T-cell (primary cell): ENCODE data around the gene MSLN. TPM values are rescaled to one million over a fixed set of nuclear protein-coding genes. Genes with fewer than 3 reads are reported as not detected.

Source experiments
- ATAC-seq, 4 experiments: fragments of 200-7000 bp in 3 of 4; fragments of 150-1000 bp in 1 of 4; cut with Tn5 transposase; replicated peaks in 1 of 4; 1 replicate in 3 of 4; 2 replicates in 1 of 4; pipeline ENCODE4 v1.10.0; 2021; ENCODE audit warnings: moderate library complexity in 3 of 4, mild to moderate bottlenecking in 2 of 4, moderate number of reproducible peaks in 1 of 4
- CTCF ChIA-PET, 2 donors: fragments of 300-600 bp; sonication (Branson Sonifier 250); formaldehyde crosslinking; loops; one replicate each; lab custom pipeline; 2022; ENCODE audit warnings: antibody characterized with exemption in 2 of 2; lab: Charles Lee
- POLR2A ChIA-PET, 2 donors: fragments of 300-600 bp; sonication (Branson Sonifier 250); formaldehyde crosslinking; loops; one replicate each; lab custom pipeline; 2022; ENCODE audit warnings: antibody characterized with exemption in 2 of 2; lab: Charles Lee
- DNase-seq, 35 experiments: peaks; one replicate each; pipeline versions ENCODE4 v3.0.0 to v3.0.0-alpha.2; 2013 to 2023
- H3K27ac ChIP-seq: one replicate; pipeline ENCODE4 v1.5.1; 2013; ENCODE audit warnings: low read length
- H3K27me3 ChIP-seq, 2 experiments: replicated peaks in 1 of 2; 1 replicate in 1 of 2; 2 replicates in 1 of 2; pipeline versions ENCODE4 v1.6.1 to v1.7.0; 2013; ENCODE audit warnings: low read length in 1 of 2, mixed read lengths in 1 of 2; ENCODE audit not compliant: control insufficient read depth in 2 of 2, insufficient read depth in 2 of 2; ENCODE audit errors: extremely low read depth in 1 of 2
- H3K36me3 ChIP-seq, 2 donors: 1 replicate in 1 of 2; 2 replicates in 1 of 2; pipeline versions ENCODE4 v1.6.1 to v1.7.0; 2013; ENCODE audit warnings: low read length in 1 of 2; ENCODE audit not compliant: control insufficient read depth in 2 of 2, insufficient read depth in 1 of 2; ENCODE audit errors: extremely low read depth in 1 of 2
- H3K4me1 ChIP-seq, 2 experiments: 1 replicate in 1 of 2; 2 replicates in 1 of 2; pipeline versions ENCODE4 v1.6.1 to v1.7.0; 2013; ENCODE audit warnings: low read length in 2 of 2, mixed read lengths in 1 of 2; ENCODE audit not compliant: insufficient read depth in 2 of 2, control insufficient read depth in 1 of 2; ENCODE audit errors: extremely low read depth in 1 of 2
- H3K4me3 ChIP-seq, 2 donors: 1 replicate in 1 of 2; 2 replicates in 1 of 2; pipeline versions ENCODE4 v1.5.1 to v1.7.0; 2013; ENCODE audit warnings: mild to moderate bottlenecking in 2 of 2, low read length in 1 of 2, moderate library complexity in 1 of 2; ENCODE audit not compliant: control insufficient read depth in 1 of 2; ENCODE audit errors: extremely low read depth in 1 of 2
- H3K9me3 ChIP-seq: 2 replicates; pipeline ENCODE4 v1.7.0; 2013
- H3K27ac Mint-ChIP-seq, 2 donors: one replicate each; pipeline ENCODE4 v1.8.0; 2020 to 2021; ENCODE audit warnings: mild to moderate bottlenecking in 2 of 2, mixed read lengths in 2 of 2
- H3K27me3 Mint-ChIP-seq, 2 donors: one replicate each; pipeline ENCODE4 v1.8.0; 2021 to 2022; ENCODE audit warnings: mixed read lengths in 2 of 2
- H3K36me3 Mint-ChIP-seq: one replicate; pipeline ENCODE4 v1.8.0; 2021; ENCODE audit warnings: mixed read lengths
- H3K4me1 Mint-ChIP-seq, 3 donors: one replicate each; pipeline ENCODE4 v1.8.0; 2020 to 2022; ENCODE audit warnings: mixed read lengths in 3 of 3, mild to moderate bottlenecking in 1 of 3
- H3K4me3 Mint-ChIP-seq, 3 donors: one replicate each; pipeline ENCODE4 v1.8.0; 2020 to 2022; ENCODE audit warnings: mild to moderate bottlenecking in 3 of 3, mixed read lengths in 3 of 3, moderate library complexity in 3 of 3
- H3K9me3 Mint-ChIP-seq, 3 donors: one replicate each; pipeline ENCODE4 v1.8.0; 2020 to 2022; ENCODE audit warnings: mixed read lengths in 3 of 3
- WGBS: methylation state at CpG from one replicate; pipeline ENCODE4 v1.1.5; 2013; ENCODE audit warnings: missing lambda C conversion rate; ENCODE audit not compliant: insufficient coverage; 5-methylcytosine and 5-hydroxymethylcytosine counted together
- total RNA-seq, 35 experiments: library from RNA in 6 of 35; stranded (reverse) in 6 of 35; fragments of 120-200 nt in 1 of 35; gene quantifications; one replicate each; pipeline versions ENCODE4 v1.2.1 to v1.2.4 and lab custom pipeline; 2013 to 2026

The MSLN gene
- total RNA-seq, 5 donors from 2014 or later (not counting 1 experiment from before 2014, with no cell fraction given): 0.55 to 0.60 TPM; not detected in 3

- POLR2A ChIA-PET: no interaction called here
These were observed 35.2 kb downstream of the MSLN start for GRCh38 chr16:795580-796229.

GRCh38 chr16:796296-797119, 36.0 kb downstream of the MSLN start:
- Histone ChIP-seq H3K4me1 (peaks cover 0 to 3% of the 10 kb centered on the region in 2 experiments), H3K4me3 (no peak overlapping the region), H3K27me3 (peaks cover 0 to 40% of the 10 kb centered on the region in 2 experiments), H3K36me3 (peaks cover 0 to under 1% of the 10 kb centered on the region in 2 donors), H3K9me3 (no peaks in the 10 kb centered on the region), H3K27ac (no peak overlapping the region)
- ChIA-PET CTCF (no interaction called here), POLR2A (no interaction called here)
- peaks cover 2% of the 10 kb centered on the region for H3K36me3 Mint-ChIP-seq
- H3K4me1 Mint-ChIP-seq: peaks cover 0 to under 1% (median 0%) of the 10 kb centered on the region in 3 donors
- ATAC-seq (no peak), DNase-seq (no peak)
- no peak overlapping the region for H3K4me3 Mint-ChIP-seq
- H3K27ac Mint-ChIP-seq: no peak overlapping the region
- WGBS: 94% methylated on average over 25 of the region's 38 CpGs
- no peaks in the 10 kb centered on the region for H3K9me3 Mint-ChIP-seq
- H3K27me3 Mint-ChIP-seq: peaks cover 0 to 7% of the 10 kb centered on the region in 2 donors

More at GRCh38 chr16:795580-796229, 35.2 kb downstream of the MSLN start:
- Mint-ChIP-seq H3K4me1 (peaks cover 0 to 2% (median 0%) of the 10 kb centered on the region in 3 donors), H3K4me3 (no peak overlapping the region), H3K9me3 (no peaks in the 10 kb centered on the region), H3K27ac (no peak overlapping the region), H3K27me3 (peaks cover 0 to 7% of the 10 kb centered on the region in 2 donors), H3K36me3 (peaks cover 6% of the 10 kb centered on the region)
- Histone ChIP-seq H3K9me3 (no peaks in the 10 kb centered on the region), H3K27ac (no peak overlapping the region), H3K4me1 (peaks cover 0 to 3% of the 10 kb centered on the region in 2 experiments), H3K36me3 (peaks cover 0 to 9% of the 10 kb centered on the region in 2 donors), H3K27me3 (peaks cover 0 to 32% of the 10 kb centered on the region in 2 experiments), H3K4me3 (no peak overlapping the region)
- WGBS: 86% methylated on average over 31 of the region's 33 CpGs
- ATAC-seq (no peak), DNase-seq (no peak)
- CTCF ChIA-PET: no interaction called here

- Mint-ChIP-seq H3K4me3 (no peak overlapping the region), H3K27ac (no peak overlapping the region), H3K9me3 (no peaks in the 10 kb centered on the region), H3K36me3 (no peaks in the 10 kb centered on the region), H3K4me1 (no peaks in the 10 kb centered on the region), H3K27me3 (peaks cover 0 to 11% of the 10 kb centered on the region in 2 donors)
- ATAC-seq: peak in 1 of 4 experiments; percentile 32
- WGBS: 75% methylated on average over 1 of the region's 2 CpGs
- peaks cover 0 to 3% of the 10 kb centered on the region in 2 experiments for H3K4me1 ChIP-seq
- CTCF ChIA-PET: no interaction called here
- no peak for DNase-seq
- POLR2A ChIA-PET: no interaction called here
- peaks cover 0 to 46% of the 10 kb centered on the region in 2 experiments for H3K27me3 ChIP-seq
- no peak overlapping the region for H3K4me3 ChIP-seq
- no peak overlapping the region for H3K27ac ChIP-seq
- H3K36me3 ChIP-seq: no peaks in the 10 kb centered on the region
- H3K9me3 ChIP-seq: no peaks in the 10 kb centered on the region
These were observed 36.5 kb downstream of the MSLN start for GRCh38 chr16:797120-797420.

GRCh38 chr16:797686-798085, 37.2 kb downstream of the MSLN start:
- Mint-ChIP-seq H3K36me3 (no peaks in the 10 kb centered on the region), H3K27ac (no peak overlapping the region), H3K4me1 (no peaks in the 10 kb centered on the region), H3K27me3 (peaks cover 0 to 16% of the 10 kb centered on the region in 2 donors), H3K4me3 (no peak overlapping the region), H3K9me3 (no peaks in the 10 kb centered on the region)
- POLR2A ChIA-PET: no interaction called here
- no peak overlapping the region for H3K27ac ChIP-seq
- H3K4me1 ChIP-seq: peaks cover 0 to 3% of the 10 kb centered on the region in 2 experiments
- CTCF ChIA-PET: no interaction called here
- ATAC-seq: no peak
- H3K9me3 ChIP-seq: no peaks in the 10 kb centered on the region
- H3K27me3 ChIP-seq: peaks cover 0 to 52% of the 10 kb centered on the region in 2 experiments
- DNase-seq: no peak
- no peaks in the 10 kb centered on the region for H3K36me3 ChIP-seq
- 96% methylated on average over 17 of the region's 22 CpGs for WGBS
- H3K4me3 ChIP-seq: no peak overlapping the region

- WGBS: 88% methylated on average over 18 of the region's 19 CpGs
- Histone ChIP-seq H3K27ac (no peak overlapping the region), H3K9me3 (no peaks in the 10 kb centered on the region), H3K27me3 (peaks cover 0 to 61% of the 10 kb centered on the region in 2 experiments), H3K4me1 (peaks cover 0 to 3% of the 10 kb centered on the region in 2 experiments), H3K36me3 (no peaks in the 10 kb centered on the region), H3K4me3 (no peak overlapping the region)
- ATAC-seq (no peak), DNase-seq (no peak)
- ChIA-PET CTCF (no interaction called here), POLR2A (interaction anchor here in 1 of 2 donors (0.6 kb wide), 1 partner anchor 142 kb away, joined by 4 read pairs; no protein-coding TSS in a partner anchor)
- H3K9me3 Mint-ChIP-seq: no peaks in the 10 kb centered on the region
- no peaks in the 10 kb centered on the region for H3K4me1 Mint-ChIP-seq
- no peak overlapping the region for H3K27ac Mint-ChIP-seq
- no peaks in the 10 kb centered on the region for H3K36me3 Mint-ChIP-seq
- H3K4me3 Mint-ChIP-seq: no peak overlapping the region
- H3K27me3 Mint-ChIP-seq: peaks cover 0 to 18% of the 10 kb centered on the region in 2 donors
These were observed 38.1 kb downstream of the MSLN start for GRCh38 chr16:798666-799065.

- H3K36me3 ChIP-seq: no peaks in the 10 kb centered on the region
- Mint-ChIP-seq H3K27me3 (peaks cover 0 to 18% of the 10 kb centered on the region in 2 donors), H3K36me3 (no peaks in the 10 kb centered on the region), H3K9me3 (no peaks in the 10 kb centered on the region), H3K27ac (no peak overlapping the region), H3K4me3 (no peak overlapping the region), H3K4me1 (no peaks in the 10 kb centered on the region)
- ChIA-PET POLR2A (interaction anchor here in 1 of 2 donors (0.6 kb wide), 1 partner anchor 143 kb away, joined by 4 read pairs; no protein-coding TSS in a partner anchor), CTCF (no interaction called here)
- WGBS: 65% methylated on average over 10 of the region's 22 CpGs
- ATAC-seq (no peak), DNase-seq (no peak)
- peaks cover 0 to 3% of the 10 kb centered on the region in 2 experiments for H3K4me1 ChIP-seq
- no peaks in the 10 kb centered on the region for H3K9me3 ChIP-seq
- H3K4me3 ChIP-seq: no peak overlapping the region
- no peak overlapping the region for H3K27ac ChIP-seq
- peaks cover 0 to 61% of the 10 kb centered on the region in 2 experiments for H3K27me3 ChIP-seq
These were observed 38.8 kb downstream of the MSLN start for GRCh38 chr16:799111-799947.
